LNCaP clone FGC (cell line): Measurements from ENCODE around the gene IL16.

ENCODE experiments used
- DNase-seq: peaks from one replicate; pipeline ENCODE4 v3.0.0-alpha.2; 2011; ENCODE audit warnings: low read depth
- H3K4me3 ChIP-seq: 2 replicates; pipeline ENCODE4 v1.5.1; 2011; ENCODE audit warnings: mild to moderate bottlenecking, low read depth, low read length, control low read depth
- TF ChIP-seq, protein P1 (sequence below): IDR thresholded peaks from 2 replicates; pipeline ENCODE4 v1.5.1; 2012; ENCODE audit warnings: mild to moderate bottlenecking; ENCODE audit not compliant: control insufficient read depth, insufficient read depth; ENCODE audit errors: extremely low read depth

Gene IL16

DNA sequence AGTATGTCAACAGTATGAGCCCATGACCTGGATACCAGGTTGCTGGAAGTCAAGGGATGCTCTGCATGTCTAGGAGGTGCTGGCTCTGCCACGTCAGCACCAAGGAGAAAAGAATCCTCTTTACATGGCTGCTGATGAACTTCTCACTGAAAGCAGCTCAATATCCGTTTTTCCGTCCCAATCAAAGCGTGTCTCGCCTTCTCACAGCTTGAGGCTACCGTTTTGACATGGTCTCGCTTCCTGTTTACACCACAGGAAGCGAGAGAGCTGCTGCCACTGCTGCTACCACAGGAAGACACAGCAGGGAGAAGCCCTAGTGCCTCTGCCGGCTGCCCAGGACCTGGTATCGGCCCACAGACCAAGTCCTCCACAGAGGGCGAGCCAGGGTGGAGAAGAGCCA lies 100.0 kb downstream of the IL16 start:
- no peak overlapping the region for H3K4me3 ChIP-seq
- no peak for DNase-seq
- TF ChIP-seq, protein P1, sequence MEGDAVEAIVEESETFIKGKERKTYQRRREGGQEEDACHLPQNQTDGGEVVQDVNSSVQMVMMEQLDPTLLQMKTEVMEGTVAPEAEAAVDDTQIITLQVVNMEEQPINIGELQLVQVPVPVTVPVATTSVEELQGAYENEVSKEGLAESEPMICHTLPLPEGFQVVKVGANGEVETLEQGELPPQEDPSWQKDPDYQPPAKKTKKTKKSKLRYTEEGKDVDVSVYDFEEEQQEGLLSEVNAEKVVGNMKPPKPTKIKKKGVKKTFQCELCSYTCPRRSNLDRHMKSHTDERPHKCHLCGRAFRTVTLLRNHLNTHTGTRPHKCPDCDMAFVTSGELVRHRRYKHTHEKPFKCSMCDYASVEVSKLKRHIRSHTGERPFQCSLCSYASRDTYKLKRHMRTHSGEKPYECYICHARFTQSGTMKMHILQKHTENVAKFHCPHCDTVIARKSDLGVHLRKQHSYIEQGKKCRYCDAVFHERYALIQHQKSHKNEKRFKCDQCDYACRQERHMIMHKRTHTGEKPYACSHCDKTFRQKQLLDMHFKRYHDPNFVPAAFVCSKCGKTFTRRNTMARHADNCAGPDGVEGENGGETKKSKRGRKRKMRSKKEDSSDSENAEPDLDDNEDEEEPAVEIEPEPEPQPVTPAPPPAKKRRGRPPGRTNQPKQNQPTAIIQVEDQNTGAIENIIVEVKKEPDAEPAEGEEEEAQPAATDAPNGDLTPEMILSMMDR = no peak

DNA sequence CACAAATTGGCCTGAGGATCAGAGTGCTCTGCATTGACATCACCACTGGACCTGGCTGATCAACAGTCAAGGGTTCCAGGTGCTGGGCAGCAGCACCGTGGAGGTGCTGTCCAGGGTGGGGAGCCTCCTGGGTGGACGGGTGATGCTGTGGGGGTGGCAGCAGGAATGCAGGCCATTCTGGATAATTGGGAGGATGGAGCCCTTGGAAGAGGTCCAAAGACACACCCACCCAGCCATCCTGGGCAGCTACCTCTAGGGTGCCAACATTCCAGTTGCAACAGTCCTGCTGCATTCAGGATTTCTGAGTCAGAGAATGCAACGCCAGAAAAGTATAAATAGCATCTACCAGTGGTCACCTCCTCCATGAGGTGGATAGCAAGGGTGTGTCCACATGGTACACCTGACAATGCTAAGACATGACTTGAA lies 100.5 kb downstream of the IL16 start:
- DNase-seq = no peak
- H3K4me3 ChIP-seq = no peak overlapping the region
- TF ChIP-seq, protein P1 = no peak

DNA sequence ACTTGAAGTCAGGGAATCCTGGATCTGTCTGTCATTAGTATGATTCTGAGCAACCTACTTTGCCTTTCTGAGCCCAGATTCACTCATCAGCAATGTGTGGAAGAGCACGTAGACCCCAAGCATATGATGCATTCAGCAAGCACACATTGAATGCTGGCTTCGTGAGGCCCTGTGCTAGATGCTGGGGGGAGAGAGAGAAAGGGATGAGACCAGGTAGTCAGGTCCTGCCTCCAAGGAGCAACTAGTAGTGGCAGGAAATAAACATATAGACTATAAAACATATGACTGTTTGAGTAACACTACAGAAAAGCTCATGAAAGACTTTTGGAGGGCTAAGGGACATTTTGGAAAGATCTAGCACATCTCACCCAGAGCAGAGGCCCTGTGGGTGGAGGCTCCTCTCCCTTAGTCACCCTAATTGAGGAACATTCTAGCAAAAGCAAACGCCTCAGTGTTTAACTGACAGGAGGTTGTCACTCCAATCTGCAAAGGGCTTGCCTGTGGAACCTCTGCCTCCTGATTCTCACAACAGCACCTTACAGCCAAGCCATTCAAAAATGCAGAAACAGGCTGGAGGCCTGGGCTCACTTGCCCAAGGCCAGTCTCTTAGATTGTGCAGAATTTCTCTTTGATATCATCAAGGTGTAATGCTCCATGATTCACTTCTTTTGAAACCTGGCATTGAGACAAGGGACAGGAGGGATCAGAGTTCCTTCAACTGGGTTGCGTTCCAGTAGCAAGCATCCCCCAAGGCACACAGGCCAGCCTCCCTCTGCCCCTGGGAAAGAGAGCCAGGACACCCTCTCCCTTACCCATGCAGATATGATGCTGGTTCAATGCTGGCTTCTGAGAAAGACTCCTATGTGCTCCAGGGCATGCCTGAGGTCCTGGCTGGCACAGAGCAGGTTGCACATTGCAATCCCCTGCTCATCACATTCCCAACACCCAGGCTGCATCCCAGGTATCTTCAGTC lies 101.2 kb downstream of the IL16 start:
- no peak for DNase-seq
- TF ChIP-seq, protein P1 = no peak
- no peak overlapping the region for H3K4me3 ChIP-seq

DNA sequence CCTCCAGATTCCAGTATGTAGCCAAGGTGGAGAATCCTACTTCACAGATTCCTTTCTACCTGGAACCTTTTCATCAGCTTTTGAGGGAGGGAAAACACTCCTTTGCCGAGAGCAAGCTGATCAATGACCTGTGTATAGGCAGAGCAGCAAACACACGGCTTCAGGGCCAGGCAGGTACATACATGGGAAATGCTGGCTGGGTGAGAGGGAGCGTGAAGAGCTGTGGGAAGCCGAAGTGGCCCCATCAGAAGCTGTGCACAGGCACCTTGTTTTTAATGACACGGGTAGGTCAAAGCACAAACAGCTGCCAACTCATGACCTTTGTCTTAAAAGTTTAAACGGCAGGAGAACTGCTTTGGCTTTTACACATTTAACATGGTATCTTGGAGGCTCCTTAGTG lies 101.9 kb downstream of the IL16 start:
- H3K4me3 ChIP-seq = no peak overlapping the region
- TF ChIP-seq, protein P1 = no peak
- no peak for DNase-seq

DNA sequence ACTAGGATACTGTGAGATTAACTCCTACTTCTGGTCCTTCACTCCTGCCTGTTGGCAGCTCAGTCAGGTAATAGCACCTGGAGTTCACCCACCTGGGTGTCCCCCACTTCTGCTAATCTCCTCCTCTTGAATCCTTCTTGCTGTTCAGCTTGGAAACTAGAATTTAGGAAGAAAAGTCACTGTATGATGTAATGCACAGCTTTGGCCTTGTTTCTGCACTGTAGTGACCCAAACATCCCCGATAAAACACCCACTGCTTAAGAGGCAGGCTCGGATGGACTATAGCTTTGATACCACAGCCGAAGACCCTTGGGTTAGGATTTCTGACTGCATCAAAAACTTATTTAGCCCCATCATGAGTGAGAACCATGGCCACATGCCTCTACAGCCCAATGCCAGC lies 102.5 kb downstream of the IL16 start:
- no peak overlapping the region for H3K4me3 ChIP-seq
- no peak for DNase-seq
- TF ChIP-seq, protein P1 = no peak

DNA sequence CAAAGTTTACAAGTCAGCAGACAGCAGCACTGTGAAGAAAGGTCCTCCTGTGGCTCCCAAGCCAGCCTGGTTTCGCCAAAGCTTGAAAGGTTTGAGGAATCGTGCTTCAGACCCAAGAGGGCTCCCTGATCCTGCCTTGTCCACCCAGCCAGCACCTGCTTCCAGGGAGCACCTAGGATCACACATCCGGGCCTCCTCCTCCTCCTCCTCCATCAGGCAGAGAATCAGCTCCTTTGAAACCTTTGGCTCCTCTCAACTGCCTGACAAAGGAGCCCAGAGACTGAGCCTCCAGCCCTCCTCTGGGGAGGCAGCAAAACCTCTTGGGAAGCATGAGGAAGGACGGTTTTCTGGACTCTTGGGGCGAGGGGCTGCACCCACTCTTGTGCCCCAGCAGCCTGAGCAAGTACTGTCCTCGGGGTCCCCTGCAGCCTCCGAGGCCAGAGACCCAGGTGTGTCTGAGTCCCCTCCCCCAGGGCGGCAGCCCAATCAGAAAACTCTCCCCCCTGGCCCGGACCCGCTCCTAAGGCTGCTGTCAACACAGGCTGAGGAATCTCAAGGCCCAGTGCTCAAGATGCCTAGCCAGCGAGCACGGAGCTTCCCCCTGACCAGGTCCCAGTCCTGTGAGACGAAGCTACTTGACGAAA lies 103.1 kb downstream of the IL16 start:
- no peak overlapping the region for H3K4me3 ChIP-seq
- TF ChIP-seq, protein P1 = no peak
- DNase-seq = no peak
